HEK293 (cell line): ENCODE results near the gene GARRE1.

Experiments used
- HOXA7 ChIP-seq: sonication (generic); formaldehyde crosslinking; IDR thresholded peaks from 2 replicates; pipeline ENCODE4 v1.8.1; 2022; ENCODE audit warnings: missing genetic modification reagents, borderline replicate concordance
- PRDM2 ChIP-seq: fragments of 450-650 bp; formaldehyde crosslinking; IDR thresholded peaks from 2 replicates; pipeline ENCODE4 v1.5.1; 2016; ENCODE audit warnings: missing biosample characterization, missing genetic modification characterization, borderline replicate concordance
- RBAK ChIP-seq: fragments of 450-650 bp; formaldehyde crosslinking; IDR thresholded peaks from 2 replicates; pipeline ENCODE4 v1.5.1; 2016; ENCODE audit warnings: missing biosample characterization, missing genetic modification characterization
- REST ChIP-seq: fragments of 450-650 bp; formaldehyde crosslinking; IDR thresholded peaks from 2 replicates; pipeline ENCODE4 v1.5.1; 2016; ENCODE audit warnings: missing biosample characterization, missing genetic modification characterization
- YY1 ChIP-seq: fragments of 450-650 bp; formaldehyde crosslinking; IDR thresholded peaks from 2 replicates; pipeline ENCODE4 v1.5.1; 2018; ENCODE audit warnings: missing biosample characterization, missing genetic modification characterization
- ZNF184 ChIP-seq: fragments of 450-650 bp; IDR thresholded peaks from 2 replicates; pipeline ENCODE4 v1.5.1; 2018; ENCODE audit warnings: missing biosample characterization, mild to moderate bottlenecking, missing genetic modification characterization
- ZNF223 ChIP-seq: fragments of 450-650 bp; formaldehyde crosslinking; IDR thresholded peaks from 2 replicates; pipeline ENCODE4 v1.5.1; 2016; ENCODE audit warnings: missing biosample characterization, missing genetic modification characterization
- ZNF274 ChIP-seq, 2 experiments: fragments of 200-500 bp in 1 of 2; fragments of 450-650 bp in 1 of 2; sonication (Bioruptor generic) in 1 of 2; formaldehyde crosslinking in 1 of 2; IDR thresholded peaks; 2 replicates each; pipeline versions ENCODE4 v1.5.1 to v1.6.1; 2014 to 2016; ENCODE audit warnings: borderline replicate concordance in 1 of 2, inconsistent platforms in 1 of 2, low read length in 1 of 2, missing biosample characterization in 1 of 2, missing genetic modification characterization in 1 of 2
- ZNF350 ChIP-seq: fragments of 450-650 bp; formaldehyde crosslinking; IDR thresholded peaks from 2 replicates; pipeline ENCODE4 v1.5.0; 2017; ENCODE audit warnings: missing biosample characterization, mild to moderate bottlenecking, missing genetic modification characterization
- ZNF514 ChIP-seq: fragments of 450-650 bp; formaldehyde crosslinking; IDR thresholded peaks from 2 replicates; pipeline ENCODE4 v1.5.1; 2016; ENCODE audit warnings: missing biosample characterization, missing genetic modification characterization
- TF ChIP-seq, protein P1 (sequence below): fragments of 450-650 bp; formaldehyde crosslinking; IDR thresholded peaks from 2 replicates; pipeline ENCODE4 v1.5.1; 2016; ENCODE audit warnings: missing biosample characterization, missing genetic modification characterization
- TF ChIP-seq, protein P2 (sequence below): fragments of 450-650 bp; formaldehyde crosslinking; IDR thresholded peaks from 2 replicates; pipeline ENCODE4 v1.5.1; 2016; ENCODE audit warnings: missing biosample characterization, missing genetic modification characterization

GRCh38 chr19:34246340-34246739 is 8.0 kb upstream of the GARRE1 start:
- TF ChIP-seq, protein P1, sequence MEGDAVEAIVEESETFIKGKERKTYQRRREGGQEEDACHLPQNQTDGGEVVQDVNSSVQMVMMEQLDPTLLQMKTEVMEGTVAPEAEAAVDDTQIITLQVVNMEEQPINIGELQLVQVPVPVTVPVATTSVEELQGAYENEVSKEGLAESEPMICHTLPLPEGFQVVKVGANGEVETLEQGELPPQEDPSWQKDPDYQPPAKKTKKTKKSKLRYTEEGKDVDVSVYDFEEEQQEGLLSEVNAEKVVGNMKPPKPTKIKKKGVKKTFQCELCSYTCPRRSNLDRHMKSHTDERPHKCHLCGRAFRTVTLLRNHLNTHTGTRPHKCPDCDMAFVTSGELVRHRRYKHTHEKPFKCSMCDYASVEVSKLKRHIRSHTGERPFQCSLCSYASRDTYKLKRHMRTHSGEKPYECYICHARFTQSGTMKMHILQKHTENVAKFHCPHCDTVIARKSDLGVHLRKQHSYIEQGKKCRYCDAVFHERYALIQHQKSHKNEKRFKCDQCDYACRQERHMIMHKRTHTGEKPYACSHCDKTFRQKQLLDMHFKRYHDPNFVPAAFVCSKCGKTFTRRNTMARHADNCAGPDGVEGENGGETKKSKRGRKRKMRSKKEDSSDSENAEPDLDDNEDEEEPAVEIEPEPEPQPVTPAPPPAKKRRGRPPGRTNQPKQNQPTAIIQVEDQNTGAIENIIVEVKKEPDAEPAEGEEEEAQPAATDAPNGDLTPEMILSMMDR (tag by site-specific recombination) = no peak
- no peak for TF ChIP-seq HOXA7 (CRISPR knock-in tag)
- no peak for TF ChIP-seq PRDM2 (tag by site-specific recombination)
- no peak for TF ChIP-seq ZNF184 (tag by site-specific recombination)
- no peak for TF ChIP-seq ZNF223 (tag by site-specific recombination)
- TF ChIP-seq, protein P2, sequence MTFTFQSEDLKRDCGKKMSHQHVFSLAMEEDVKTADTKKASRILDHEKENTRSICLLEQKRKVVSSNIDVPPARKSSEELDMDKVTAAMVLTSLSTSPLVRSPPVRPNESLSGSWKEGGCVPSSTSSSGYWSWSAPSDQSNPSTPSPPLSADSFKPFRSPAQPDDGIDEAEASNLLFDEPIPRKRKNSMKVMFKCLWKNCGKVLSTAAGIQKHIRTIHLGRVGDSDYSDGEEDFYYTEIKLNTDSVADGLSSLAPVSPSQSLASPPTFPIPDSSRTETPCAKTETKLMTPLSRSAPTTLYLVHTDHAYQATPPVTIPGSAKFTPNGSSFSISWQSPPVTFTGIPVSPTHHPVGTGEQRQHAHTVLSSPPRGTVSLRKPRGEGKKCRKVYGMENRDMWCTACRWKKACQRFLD = no peak
- no peak for TF ChIP-seq ZNF274 (IDR thresholded peaks at IDR 0.05; ENCODE audit: low read length)
- no peak for TF ChIP-seq ZNF274 (tag by site-specific recombination; IDR thresholded peaks at IDR 0.05; ENCODE audit: borderline replicate concordance)
- TF ChIP-seq REST (tag by site-specific recombination) = no peak
- no peak for TF ChIP-seq RBAK (tag by site-specific recombination)
- no peak for TF ChIP-seq ZNF350
- TF ChIP-seq YY1 (tag by site-specific recombination) = no peak
- no peak for TF ChIP-seq ZNF514 (tag by site-specific recombination)
